ENCODE data around the gene AGAP5. TPM values are rescaled to one million over a fixed set of nuclear protein-coding genes. Genes with fewer than 3 reads are reported as not detected.

Gene AGAP5
- total and polyA plus RNA-seq, 3 donors from 2014 or later, result 19.8 to 25.5 (median 20.3) TPM

GRCh38 chr10:73644015-73644743 lies 53.7 kb downstream of the AGAP5 start:
- Histone ChIP-seq H3K27me3 (no peaks in the 10 kb centered on the region), H3K9me3 (no peaks in the 10 kb centered on the region), H3K4me3 (no peak overlapping the region), H3K4me1 (peaks cover 8% of the 10 kb centered on the region), H3K36me3 (ENCODE audit: low read depth, missing control alignments) (no peaks in the 10 kb centered on the region), H3K27ac (no peak overlapping the region)
- TF ChIP-seq, protein P1, sequence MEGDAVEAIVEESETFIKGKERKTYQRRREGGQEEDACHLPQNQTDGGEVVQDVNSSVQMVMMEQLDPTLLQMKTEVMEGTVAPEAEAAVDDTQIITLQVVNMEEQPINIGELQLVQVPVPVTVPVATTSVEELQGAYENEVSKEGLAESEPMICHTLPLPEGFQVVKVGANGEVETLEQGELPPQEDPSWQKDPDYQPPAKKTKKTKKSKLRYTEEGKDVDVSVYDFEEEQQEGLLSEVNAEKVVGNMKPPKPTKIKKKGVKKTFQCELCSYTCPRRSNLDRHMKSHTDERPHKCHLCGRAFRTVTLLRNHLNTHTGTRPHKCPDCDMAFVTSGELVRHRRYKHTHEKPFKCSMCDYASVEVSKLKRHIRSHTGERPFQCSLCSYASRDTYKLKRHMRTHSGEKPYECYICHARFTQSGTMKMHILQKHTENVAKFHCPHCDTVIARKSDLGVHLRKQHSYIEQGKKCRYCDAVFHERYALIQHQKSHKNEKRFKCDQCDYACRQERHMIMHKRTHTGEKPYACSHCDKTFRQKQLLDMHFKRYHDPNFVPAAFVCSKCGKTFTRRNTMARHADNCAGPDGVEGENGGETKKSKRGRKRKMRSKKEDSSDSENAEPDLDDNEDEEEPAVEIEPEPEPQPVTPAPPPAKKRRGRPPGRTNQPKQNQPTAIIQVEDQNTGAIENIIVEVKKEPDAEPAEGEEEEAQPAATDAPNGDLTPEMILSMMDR (IDR thresholded peaks at IDR 0.05), result peak; percentile 84 to 95 (median 87)
- TF ChIP-seq POLR2A (IDR thresholded peaks at IDR 0.05), result no peak
- WGBS, 2 donors, result 22 to 37% methylated on average over 5 of the region's 5 CpGs
- intact Hi-C loops (cut with DNase I; ENCODE audit: low total_unique reads), result loop anchor here (5.0 kb wide), 1 partner anchor 117 kb away; no protein-coding TSS in a partner anchor
- DNase-seq, result peak; percentile 72

DNA sequence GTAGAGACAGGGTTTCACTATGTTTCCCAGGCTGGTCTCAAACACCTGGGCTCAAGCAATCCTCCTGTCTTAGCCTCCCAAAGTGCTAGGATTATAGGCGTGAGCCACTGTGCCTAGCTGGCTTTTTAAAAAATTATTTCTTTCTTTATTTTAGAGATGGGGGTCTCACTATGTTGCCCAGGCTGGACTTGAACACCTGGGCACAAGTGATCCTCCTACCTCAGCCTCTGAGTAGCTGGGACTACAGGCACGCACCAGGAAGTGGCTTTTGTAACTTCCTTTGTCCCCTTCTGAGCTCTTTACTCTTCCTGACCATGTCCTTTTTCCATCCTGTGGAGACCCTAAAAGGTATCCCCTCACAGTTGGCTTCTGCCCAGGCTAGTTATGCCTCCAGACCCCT lies 54.5 kb downstream of the AGAP5 start:
- H3K36me3 ChIP-seq (ENCODE audit: low read depth, missing control alignments), result no peaks in the 10 kb centered on the region
- intact Hi-C loops (cut with DNase I; ENCODE audit: low total_unique reads), result loop anchor here (5.0 kb wide), 1 partner anchor 116 kb away; no protein-coding TSS in a partner anchor
- no peaks in the 10 kb centered on the region for H3K27me3 ChIP-seq
- no peak overlapping the region for H3K27ac ChIP-seq
- no peak for DNase-seq
- H3K4me1 ChIP-seq, result peaks cover 3% of the 10 kb centered on the region
- TF ChIP-seq, protein P1 (IDR thresholded peaks at IDR 0.05), result no peak
- TF ChIP-seq POLR2A (IDR thresholded peaks at IDR 0.05), result no peak
- H3K9me3 ChIP-seq, result no peaks in the 10 kb centered on the region
- H3K4me3 ChIP-seq, result no peak overlapping the region
- WGBS, 2 donors, result 92 to 95% methylated on average over 2 of the region's 2 CpGs

GRCh38 chr10:73641328-73642060 lies 56.4 kb downstream of the AGAP5 start, which contains the start of gene MYOZ1:
MYOZ1 (minus strand) TSS chr10:73641474; CDS start chr10:73640017, 1,457 bp downstream.
- no peaks in the 10 kb centered on the region for H3K27me3 ChIP-seq
- H3K36me3 ChIP-seq (ENCODE audit: low read depth, missing control alignments), result no peaks in the 10 kb centered on the region
- H3K4me3 ChIP-seq, result no peak within 1 kb of the TSS
- TF ChIP-seq POLR2A (IDR thresholded peaks at IDR 0.05), result no peak
- TF ChIP-seq, protein P1 (IDR thresholded peaks at IDR 0.05), result no peak
- 61 to 69% methylated on average over 9 of the region's 9 CpGs for WGBS, 2 donors
- no peaks in the 10 kb centered on the region for H3K9me3 ChIP-seq
- peak within 1 kb of the TSS in 1 of 2 donors; percentile 65 for H3K27ac ChIP-seq
- DNase-seq, result no peak
- intact Hi-C loops (cut with DNase I; ENCODE audit: low total_unique reads), result loop anchor here (5.0 kb wide), 1 partner anchor 114 kb away; no protein-coding TSS in a partner anchor
- H3K4me1 ChIP-seq, result no peaks in the 10 kb centered on the region

DNA sequence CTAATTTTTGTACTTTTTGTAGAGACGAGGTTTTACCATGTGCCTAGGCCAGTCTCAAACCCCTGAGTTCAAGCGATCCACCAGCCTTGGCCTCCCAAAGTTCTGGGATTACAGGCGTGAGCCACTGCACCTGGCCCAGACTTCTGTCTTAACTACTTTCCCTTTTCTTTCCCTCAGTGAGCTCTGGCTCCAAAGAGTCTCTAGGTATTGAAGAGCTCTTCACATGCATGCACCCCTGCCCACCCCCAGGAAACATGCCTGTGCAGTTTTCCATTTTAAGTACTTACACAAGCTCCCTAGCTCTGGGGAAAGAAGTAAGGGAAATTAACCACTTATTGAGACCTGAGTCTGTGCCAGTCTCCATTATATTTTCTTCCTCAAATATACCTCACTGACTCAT lies 58.6 kb downstream of the AGAP5 start:
- no peak overlapping the region for H3K4me3 ChIP-seq
- WGBS, 2 donors, result 83 to 87% methylated on average over 3 of the region's 3 CpGs
- no peak for TF ChIP-seq POLR2A (IDR thresholded peaks at IDR 0.05)
- TF ChIP-seq, protein P1 (IDR thresholded peaks at IDR 0.05), result no peak
- H3K9me3 ChIP-seq, result no peaks in the 10 kb centered on the region
- intact Hi-C loops (cut with DNase I; ENCODE audit: low total_unique reads), result no loop called here
- H3K36me3 ChIP-seq (ENCODE audit: low read depth, missing control alignments), result no peaks in the 10 kb centered on the region
- no peaks in the 10 kb centered on the region for H3K4me1 ChIP-seq
- H3K27ac ChIP-seq, result no peak overlapping the region
- DNase-seq, result no peak
- no peaks in the 10 kb centered on the region for H3K27me3 ChIP-seq

Data from testis (tissue), 3 donors.